Mucosa of rectum (tissue), 2 donors: ENCODE data around the gene RAB11FIP4.

Source experiments
- H3K27ac ChIP-seq, 2 donors: one replicate each; pipeline ENCODE4 v1.7.0; 2013; ENCODE audit warnings: inconsistent platforms in 2 of 2, low read depth in 2 of 2, low read length in 2 of 2
- H3K27me3 ChIP-seq, 2 donors: one replicate each; pipeline ENCODE4 v1.7.0; 2013; ENCODE audit warnings: low read length in 2 of 2; ENCODE audit not compliant: control insufficient read depth in 2 of 2, insufficient read depth in 2 of 2
- H3K36me3 ChIP-seq, 2 donors: one replicate each; pipeline ENCODE4 v1.7.0; 2013; ENCODE audit warnings: low read length in 2 of 2; ENCODE audit not compliant: control insufficient read depth in 2 of 2, insufficient read depth in 2 of 2
- H3K4me1 ChIP-seq, 2 donors: one replicate each; pipeline ENCODE4 v1.7.0; 2013; ENCODE audit warnings: low read length in 2 of 2, mild to moderate bottlenecking in 1 of 2; ENCODE audit not compliant: control insufficient read depth in 2 of 2, insufficient read depth in 2 of 2
- H3K4me3 ChIP-seq, 2 donors: one replicate each; pipeline ENCODE4 v1.7.0; 2013; ENCODE audit warnings: low read length in 2 of 2
- H3K9ac ChIP-seq, 2 donors: one replicate each; pipeline ENCODE4 v1.7.0; 2013; ENCODE audit warnings: low read length in 2 of 2, low read depth in 1 of 2, mild to moderate bottlenecking in 1 of 2
- H3K9me3 ChIP-seq, 2 donors: one replicate each; pipeline ENCODE4 v1.7.0; 2013; ENCODE audit warnings: low read length in 2 of 2; ENCODE audit not compliant: control insufficient read depth in 2 of 2
- donor health status: healthy.
- donor health status: Normal muscosa, but diverticular disease.

The RAB11FIP4 gene

GRCh38 chr17:31470592-31470991 lies 79.1 kb downstream of the RAB11FIP4 start:
- Histone ChIP-seq H3K27me3 (no peaks in the 10 kb centered on the region), H3K4me3 (no peak overlapping the region), H3K9me3 (no peaks in the 10 kb centered on the region), H3K9ac (no peak overlapping the region), H3K36me3 (no peaks in the 10 kb centered on the region), H3K27ac (no peak overlapping the region), H3K4me1 (no peaks in the 10 kb centered on the region)

- H3K27ac ChIP-seq = no peak overlapping the region
- no peaks in the 10 kb centered on the region for H3K27me3 ChIP-seq
- H3K9me3 ChIP-seq = no peaks in the 10 kb centered on the region
- H3K9ac ChIP-seq = no peak overlapping the region
- H3K4me1 ChIP-seq = no peaks in the 10 kb centered on the region
- H3K4me3 ChIP-seq = no peak overlapping the region
- no peaks in the 10 kb centered on the region for H3K36me3 ChIP-seq
Measured at GRCh38 chr17:31472137-31472536, 80.7 kb downstream of the RAB11FIP4 start.

GRCh38 chr17:31475378-31476162 lies 84.1 kb downstream of the RAB11FIP4 start:
- no peaks in the 10 kb centered on the region for H3K9me3 ChIP-seq
- no peak overlapping the region for H3K9ac ChIP-seq
- no peaks in the 10 kb centered on the region for H3K27me3 ChIP-seq
- H3K4me3 ChIP-seq = no peak overlapping the region
- H3K4me1 ChIP-seq = no peaks in the 10 kb centered on the region
- H3K36me3 ChIP-seq = no peaks in the 10 kb centered on the region
- no peak overlapping the region for H3K27ac ChIP-seq

GRCh38 chr17:31476525-31477416 lies 85.3 kb downstream of the RAB11FIP4 start:
- no peak overlapping the region for H3K9ac ChIP-seq
- no peak overlapping the region for H3K4me3 ChIP-seq
- H3K27ac ChIP-seq = no peak overlapping the region
- H3K4me1 ChIP-seq = no peaks in the 10 kb centered on the region
- no peaks in the 10 kb centered on the region for H3K9me3 ChIP-seq
- no peaks in the 10 kb centered on the region for H3K27me3 ChIP-seq
- no peaks in the 10 kb centered on the region for H3K36me3 ChIP-seq

GRCh38 chr17:31477417-31478055 lies 86.1 kb downstream of the RAB11FIP4 start:
- H3K4me1 ChIP-seq = no peaks in the 10 kb centered on the region
- no peaks in the 10 kb centered on the region for H3K27me3 ChIP-seq
- no peak overlapping the region for H3K27ac ChIP-seq
- H3K4me3 ChIP-seq = no peak overlapping the region
- H3K36me3 ChIP-seq = no peaks in the 10 kb centered on the region
- no peaks in the 10 kb centered on the region for H3K9me3 ChIP-seq
- H3K9ac ChIP-seq = no peak overlapping the region

- Histone ChIP-seq H3K9ac (no peak overlapping the region), H3K4me3 (no peak overlapping the region), H3K9me3 (no peaks in the 10 kb centered on the region), H3K4me1 (no peaks in the 10 kb centered on the region), H3K27ac (no peak overlapping the region), H3K36me3 (no peaks in the 10 kb centered on the region), H3K27me3 (no peaks in the 10 kb centered on the region)
Measured at GRCh38 chr17:31479062-31479408, 87.6 kb downstream of the RAB11FIP4 start.

GRCh38 chr17:31479524-31479923 lies 88.0 kb downstream of the RAB11FIP4 start:
- H3K27me3 ChIP-seq = no peaks in the 10 kb centered on the region
- H3K36me3 ChIP-seq = no peaks in the 10 kb centered on the region
- no peak overlapping the region for H3K27ac ChIP-seq
- no peaks in the 10 kb centered on the region for H3K4me1 ChIP-seq
- H3K9ac ChIP-seq = no peak overlapping the region
- no peaks in the 10 kb centered on the region for H3K9me3 ChIP-seq
- no peak overlapping the region for H3K4me3 ChIP-seq

- no peaks in the 10 kb centered on the region for H3K27me3 ChIP-seq
- H3K4me1 ChIP-seq = no peaks in the 10 kb centered on the region
- no peak overlapping the region for H3K27ac ChIP-seq
- no peak overlapping the region for H3K4me3 ChIP-seq
- H3K9ac ChIP-seq = no peak overlapping the region
- no peaks in the 10 kb centered on the region for H3K36me3 ChIP-seq
- H3K9me3 ChIP-seq = no peaks in the 10 kb centered on the region
Measured at GRCh38 chr17:31480067-31480466, 88.6 kb downstream of the RAB11FIP4 start.

GRCh38 chr17:31480904-31481782 lies 89.7 kb downstream of the RAB11FIP4 start:
- no peak overlapping the region for H3K27ac ChIP-seq

More at GRCh38 chr17:31480904-31481782, 89.7 kb downstream of the RAB11FIP4 start:
- Histone ChIP-seq H3K27me3 (no peaks in the 10 kb centered on the region), H3K9me3 (no peaks in the 10 kb centered on the region), H3K4me3 (no peak overlapping the region), H3K9ac (no peak overlapping the region), H3K36me3 (no peaks in the 10 kb centered on the region), H3K4me1 (no peaks in the 10 kb centered on the region)
